Measurements from ENCODE around the gene RSPH6A.

- no peak for TF ChIP-seq BORCS8-MEF2B (CRISPR knock-in tag; IDR thresholded peaks at IDR 0.05)
- no peak for TF ChIP-seq ZNF180 (CRISPR knock-in tag; IDR thresholded peaks at IDR 0.05; ENCODE audit: borderline replicate concordance, low read depth)
- TF ChIP-seq, protein P1, sequence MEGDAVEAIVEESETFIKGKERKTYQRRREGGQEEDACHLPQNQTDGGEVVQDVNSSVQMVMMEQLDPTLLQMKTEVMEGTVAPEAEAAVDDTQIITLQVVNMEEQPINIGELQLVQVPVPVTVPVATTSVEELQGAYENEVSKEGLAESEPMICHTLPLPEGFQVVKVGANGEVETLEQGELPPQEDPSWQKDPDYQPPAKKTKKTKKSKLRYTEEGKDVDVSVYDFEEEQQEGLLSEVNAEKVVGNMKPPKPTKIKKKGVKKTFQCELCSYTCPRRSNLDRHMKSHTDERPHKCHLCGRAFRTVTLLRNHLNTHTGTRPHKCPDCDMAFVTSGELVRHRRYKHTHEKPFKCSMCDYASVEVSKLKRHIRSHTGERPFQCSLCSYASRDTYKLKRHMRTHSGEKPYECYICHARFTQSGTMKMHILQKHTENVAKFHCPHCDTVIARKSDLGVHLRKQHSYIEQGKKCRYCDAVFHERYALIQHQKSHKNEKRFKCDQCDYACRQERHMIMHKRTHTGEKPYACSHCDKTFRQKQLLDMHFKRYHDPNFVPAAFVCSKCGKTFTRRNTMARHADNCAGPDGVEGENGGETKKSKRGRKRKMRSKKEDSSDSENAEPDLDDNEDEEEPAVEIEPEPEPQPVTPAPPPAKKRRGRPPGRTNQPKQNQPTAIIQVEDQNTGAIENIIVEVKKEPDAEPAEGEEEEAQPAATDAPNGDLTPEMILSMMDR (CRISPR knock-in tag; IDR thresholded peaks at IDR 0.05), result no peak
- TF ChIP-seq GFI1 (CRISPR knock-in tag; IDR thresholded peaks at IDR 0.05; ENCODE audit: borderline replicate concordance), result no peak
- TF ChIP-seq CEBPB (IDR thresholded peaks at IDR 0.05; ENCODE audit: borderline replicate concordance, low read depth, low read length), result no peak
- TF ChIP-seq PHF8 (CRISPR knock-in tag; IDR thresholded peaks at IDR 0.05), result no peak
- TF ChIP-seq EZH2 (conservative IDR thresholded peaks at IDR 0.05; ENCODE audit: low read depth, low read length), result no peak
- TF ChIP-seq HHEX (CRISPR knock-in tag; IDR thresholded peaks at IDR 0.05), result no peak
- TF ChIP-seq NR1H2 (CRISPR knock-in tag; IDR thresholded peaks at IDR 0.05; ENCODE audit: borderline replicate concordance, low read depth), result no peak
- TF ChIP-seq ZFP36 (IDR thresholded peaks at IDR 0.05; ENCODE audit: borderline replicate concordance, low read depth, low read length, partially characterized antibody), result no peak
- no peak for TF ChIP-seq EHMT2 (IDR thresholded peaks at IDR 0.05; ENCODE audit: borderline replicate concordance, low read depth, low read length)
- no peak for TF ChIP-seq JUN (CRISPR knock-in tag; IDR thresholded peaks at IDR 0.05)
- TF ChIP-seq HMGXB4 (CRISPR knock-in tag; IDR thresholded peaks at IDR 0.05; ENCODE audit: borderline replicate concordance in 1 of 2, low read depth in 1 of 2), result no peak
These were observed 43.7 kb downstream of the RSPH6A start for GRCh38 chr19:45771311-45771933.

Measured in HepG2 (cell line).